CD4-positive, alpha-beta T cell treated with Interleukin-17A for 1 hour (primary cell): ENCODE results near the gene LRIF1.
"Not testable (repeated sequence)": the region's sequence is repeated elsewhere in the genome, so short reads cannot be mapped to it uniquely, and the experiment has no call there.

Experiments
- DNase-seq: peaks from one replicate; pipeline ENCODE4 v3.0.0-alpha.2; 2020

The LRIF1 gene

GRCh38 chr1:110948038-110948810, 15.5 kb downstream of the LRIF1 start:
- no peak for DNase-seq

- no peak for DNase-seq
Observed at GRCh38 chr1:110945626-110946025, 18.1 kb downstream of the LRIF1 start.

GRCh38 chr1:110944806-110945205, 18.9 kb downstream of the LRIF1 start:
- no peak for DNase-seq

GRCh38 chr1:110936567-110936966, 27.2 kb downstream of the LRIF1 start:
- DNase-seq, result no peak

- not testable (repeated sequence) for DNase-seq
Observed at GRCh38 chr1:110931097-110931496, 32.6 kb downstream of the LRIF1 start.

- DNase-seq, result no peak
Observed at GRCh38 chr1:110928904-110929303, 34.8 kb downstream of the LRIF1 start.

GRCh38 chr1:110928191-110928590, 35.5 kb downstream of the LRIF1 start:
- DNase-seq, result no peak

- DNase-seq, result no peak
Observed at GRCh38 chr1:110927484-110928075, 36.1 kb downstream of the LRIF1 start.

GRCh38 chr1:110921953-110922352, 41.8 kb downstream of the LRIF1 start:
- no peak for DNase-seq

- no peak for DNase-seq
Observed at GRCh38 chr1:110918016-110918415, 45.7 kb downstream of the LRIF1 start.

- DNase-seq, result peak; percentile 35
Observed at GRCh38 chr1:110916669-110917306, 46.9 kb downstream of the LRIF1 start.

- no peak for DNase-seq
Observed at GRCh38 chr1:110916274-110916668, 47.5 kb downstream of the LRIF1 start.

GRCh38 chr1:110915804-110916203, 47.9 kb downstream of the LRIF1 start:
- DNase-seq, result no peak

GRCh38 chr1:110914676-110915075, 49.0 kb downstream of the LRIF1 start:
- no peak for DNase-seq

GRCh38 chr1:110912784-110913183, 50.9 kb downstream of the LRIF1 start:
- no peak for DNase-seq

GRCh38 chr1:110903853-110904500, 59.7 kb downstream of the LRIF1 start:
- no peak for DNase-seq

- DNase-seq, result no peak
Observed at GRCh38 chr1:110902820-110903463, 60.8 kb downstream of the LRIF1 start.

GRCh38 chr1:110899458-110899843, 64.3 kb downstream of the LRIF1 start:
- no peak for DNase-seq

GRCh38 chr1:110898734-110899457, 64.8 kb downstream of the LRIF1 start:
- DNase-seq, result no peak

- DNase-seq, result no peak
Observed at GRCh38 chr1:110897681-110898080, 66.0 kb downstream of the LRIF1 start.
